B cell (primary cell): ENCODE results near the gene DTNBP1. TPM values are rescaled to one million over a fixed set of nuclear protein-coding genes. Genes with fewer than 3 reads are reported as not detected.
A peak's percentile ranks its signal among the peaks of the same experiment; 100 is the strongest.

ENCODE experiments used
- ATAC-seq: fragments of 200-7000 bp; cut with Tn5 transposase; one replicate; pipeline ENCODE4 v1.10.0; 2021; ENCODE audit warnings: low read depth, mild to moderate bottlenecking, moderate number of reproducible peaks, moderate library complexity
- CTCF ChIA-PET: fragments of 350-600 bp; sonication (Branson Sonifier 250); formaldehyde crosslinking; loops from one replicate; lab custom pipeline; 2021; ENCODE audit warnings: antibody characterized with exemption, inconsistent platforms; lab: Charles Lee
- POLR2A ChIA-PET: fragments of 350-600 bp; sonication (Branson Sonifier 250); formaldehyde crosslinking; loops from one replicate; lab custom pipeline; 2021; ENCODE audit warnings: antibody characterized with exemption; lab: Charles Lee
- DNase-seq: peaks from one replicate; pipeline ENCODE4 v3.0.0; 2013
- H2AFZ ChIP-seq: 2 replicates; pipeline ENCODE4 v1.6.1; 2012; ENCODE audit warnings: mild to moderate bottlenecking, low read depth, low read length; ENCODE audit not compliant: insufficient read depth, poor library complexity, severe bottlenecking
- H3K27ac ChIP-seq, 2 donors: 1 replicate in 1 of 2; 2 replicates in 1 of 2; pipeline ENCODE4 v1.5.1; 2012 to 2013; ENCODE audit warnings: low read length in 2 of 2, mild to moderate bottlenecking in 2 of 2, moderate library complexity in 1 of 2
- H3K27me3 ChIP-seq, 4 experiments: fragments of 200-600 bp in 1 of 4; sonication (generic) in 1 of 4; replicated peaks in 1 of 4; 1 replicate in 2 of 4; 2 replicates in 2 of 4; pipeline versions ENCODE4 v1.6.1 to v1.7.0; 2013 to 2016; ENCODE audit warnings: low read length in 3 of 4, mild to moderate bottlenecking in 2 of 4, mixed read lengths in 1 of 4, moderate library complexity in 1 of 4; ENCODE audit not compliant: insufficient read depth in 4 of 4, control insufficient read depth in 3 of 4; ENCODE audit errors: control extremely low read depth in 1 of 4
- H3K36me3 ChIP-seq, 2 experiments: replicated peaks in 1 of 2; 1 replicate in 1 of 2; 2 replicates in 1 of 2; pipeline versions ENCODE4 v1.6.1 to v1.7.1; 2013; ENCODE audit warnings: low read length in 1 of 2; ENCODE audit not compliant: insufficient read depth in 2 of 2, control insufficient read depth in 1 of 2; ENCODE audit errors: control extremely low read depth in 1 of 2, extremely low read depth in 1 of 2
- H3K4me1 ChIP-seq, 2 donors: fragments of 200-600 bp in 1 of 2; sonication (generic) in 1 of 2; 1 replicate in 1 of 2; 2 replicates in 1 of 2; pipeline versions ENCODE4 v1.5.1 to v1.6.1; 2013 to 2017; ENCODE audit warnings: low read length in 2 of 2; ENCODE audit not compliant: control insufficient read depth in 2 of 2, insufficient read depth in 2 of 2
- H3K4me2 ChIP-seq: replicated peaks from 2 replicates; pipeline ENCODE3; 2012; ENCODE audit warnings: mild to moderate bottlenecking, low read depth, low read length; ENCODE audit not compliant: poor library complexity, severe bottlenecking
- H3K4me3 ChIP-seq, 5 experiments: fragments of 200-600 bp in 1 of 5; sonication (generic) in 1 of 5; 1 replicate in 3 of 5; 2 replicates in 2 of 5; pipeline versions ENCODE4 v1.5.1 to v1.7.0; 2011 to 2016; ENCODE audit warnings: low read length in 4 of 5, mild to moderate bottlenecking in 4 of 5, low read depth in 2 of 5, control low read depth in 1 of 5, moderate library complexity in 1 of 5; ENCODE audit not compliant: insufficient read depth in 1 of 5; ENCODE audit errors: control extremely low read depth in 1 of 5, extremely low read depth in 1 of 5
- H3K79me2 ChIP-seq: fragments of 200-600 bp; sonication (generic); one replicate; pipeline ENCODE4 v1.6.0; 2016; ENCODE audit warnings: low read length; ENCODE audit not compliant: control insufficient read depth, insufficient read depth
- H3K9ac ChIP-seq: fragments of 200-600 bp; sonication (generic); 2 replicates; pipeline ENCODE4 v1.6.1; 2017; ENCODE audit warnings: mild to moderate bottlenecking, low read length, moderate library complexity
- H3K9me3 ChIP-seq, 3 donors: one replicate each; pipeline versions ENCODE4 v1.6.1 to v1.7.1; 2013; ENCODE audit warnings: low read length in 2 of 3; ENCODE audit not compliant: control insufficient read depth in 2 of 3, insufficient read depth in 1 of 3; ENCODE audit errors: control extremely low read depth in 1 of 3
- H4K20me1 ChIP-seq: 2 replicates; pipeline ENCODE4 v1.6.0; 2012; ENCODE audit warnings: mild to moderate bottlenecking, low read length; ENCODE audit not compliant: insufficient read depth, control insufficient read depth, poor library complexity, severe bottlenecking
- H3K27ac Mint-ChIP-seq: one replicate; pipeline ENCODE4 v1.8.0; 2021; ENCODE audit warnings: mixed read lengths
- H3K27me3 Mint-ChIP-seq: one replicate; pipeline ENCODE4 v1.8.0; 2021; ENCODE audit warnings: mixed read lengths
- H3K4me1 Mint-ChIP-seq: one replicate; pipeline ENCODE4 v1.8.0; 2021; ENCODE audit warnings: mixed read lengths
- H3K4me3 Mint-ChIP-seq: one replicate; pipeline ENCODE4 v1.8.0; 2021; ENCODE audit warnings: mixed read lengths
- H3K9me3 Mint-ChIP-seq: one replicate; pipeline ENCODE4 v1.8.0; 2022; ENCODE audit warnings: mixed read lengths; ENCODE audit not compliant: insufficient read depth
- EZH2 ChIP-seq: IDR thresholded peaks from 2 replicates; pipeline ENCODE4 v1.6.1; 2012; ENCODE audit warnings: borderline replicate concordance, low read depth, mild to moderate bottlenecking, moderate library complexity, low read length; ENCODE audit not compliant: insufficient read depth, poor library complexity, severe bottlenecking
- WGBS: methylation state at CpG from one replicate; pipeline ENCODE4 v1.1.5; 2013; ENCODE audit warnings: missing lambda C conversion rate; ENCODE audit not compliant: insufficient coverage; 5-methylcytosine and 5-hydroxymethylcytosine counted together
- intact Hi-C: fragments of 100-400 bp; cut with micrococcal nuclease; formaldehyde crosslinking; loops from one replicate; pipeline ENCODE4 v1.10.0; 2022
- polyA plus RNA-seq: library from polyadenylated mRNA; depleted of rRNA; stranded (reverse); fragments of >200 nt; gene quantifications from 2 replicates; pipeline ENCODE4 v1.2.3, GENCODE V29; 2012
- total RNA-seq, 2 donors: library from RNA; stranded (reverse); fragments of 120-200 nt in 1 of 2; gene quantifications; 1 replicate in 1 of 2; 2 replicates in 1 of 2; pipeline versions ENCODE4 v1.2.3 to v1.2.4, GENCODE V29; 2013 to 2022
- TF ChIP-seq, protein P1 (sequence below): fragments of 200-600 bp; IDR thresholded peaks from one replicate; pipeline ENCODE4 v1.8.0; 2022; ENCODE audit warnings: antibody characterized with exemption, mild to moderate bottlenecking

Gene DTNBP1
- total and polyA plus RNA-seq, 2 donors (not counting 1 experiment from before 2014, with no cell fraction given): 31.4 to 73.0 TPM

DNA sequence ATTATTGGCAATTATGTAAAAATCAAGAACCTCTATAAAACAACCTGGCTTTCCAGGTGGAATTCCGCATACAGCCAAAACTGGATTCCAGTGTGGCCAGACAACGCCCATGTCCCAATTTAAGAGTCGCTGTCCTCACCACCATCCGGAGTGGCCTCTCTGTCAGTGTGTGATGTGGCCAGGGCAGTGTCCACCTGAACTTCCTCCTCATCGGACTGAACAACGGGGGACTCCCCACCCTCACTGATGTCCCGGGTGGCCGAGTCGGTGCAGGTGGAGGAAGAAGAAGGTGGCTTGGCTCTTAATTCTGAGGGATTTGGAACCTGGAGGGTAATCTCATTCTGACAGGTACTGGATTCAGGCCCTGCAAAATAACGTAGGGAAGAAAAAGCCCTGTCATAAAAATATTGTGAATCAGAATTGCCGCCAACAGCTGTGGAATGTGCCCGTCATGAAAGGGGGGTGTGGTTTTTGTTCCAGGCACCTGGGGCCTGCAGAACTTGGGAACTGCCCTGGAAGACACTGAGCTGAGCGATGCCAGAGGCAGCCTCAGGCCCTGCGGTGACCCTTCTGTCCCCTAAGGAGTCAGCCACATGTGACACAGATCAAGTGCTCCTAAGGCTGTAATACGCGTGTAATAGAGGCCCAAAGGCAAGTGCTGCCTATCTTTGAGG is 139.8 kb downstream of the DTNBP1 start:
- peaks cover 5 to 81% of the 10 kb centered on the region in 2 experiments for H3K36me3 ChIP-seq
- no peaks in the 10 kb centered on the region for H3K27me3 ChIP-seq
- POLR2A ChIA-PET: no interaction called here
- CTCF ChIA-PET: interaction anchor here (1.5 kb wide), 1 partner anchor 100 kb away, joined by 5 read pairs; no protein-coding TSS in a partner anchor
- intact Hi-C loops: no loop called here
- no peak overlapping the region for H2AFZ ChIP-seq
- H3K4me2 ChIP-seq: no peak overlapping the region
- DNase-seq: no peak
- H3K4me3 Mint-ChIP-seq: no peak overlapping the region
- peaks cover 15% of the 10 kb centered on the region for H3K4me1 Mint-ChIP-seq
- TF ChIP-seq EZH2: no peak
- TF ChIP-seq, protein P1, sequence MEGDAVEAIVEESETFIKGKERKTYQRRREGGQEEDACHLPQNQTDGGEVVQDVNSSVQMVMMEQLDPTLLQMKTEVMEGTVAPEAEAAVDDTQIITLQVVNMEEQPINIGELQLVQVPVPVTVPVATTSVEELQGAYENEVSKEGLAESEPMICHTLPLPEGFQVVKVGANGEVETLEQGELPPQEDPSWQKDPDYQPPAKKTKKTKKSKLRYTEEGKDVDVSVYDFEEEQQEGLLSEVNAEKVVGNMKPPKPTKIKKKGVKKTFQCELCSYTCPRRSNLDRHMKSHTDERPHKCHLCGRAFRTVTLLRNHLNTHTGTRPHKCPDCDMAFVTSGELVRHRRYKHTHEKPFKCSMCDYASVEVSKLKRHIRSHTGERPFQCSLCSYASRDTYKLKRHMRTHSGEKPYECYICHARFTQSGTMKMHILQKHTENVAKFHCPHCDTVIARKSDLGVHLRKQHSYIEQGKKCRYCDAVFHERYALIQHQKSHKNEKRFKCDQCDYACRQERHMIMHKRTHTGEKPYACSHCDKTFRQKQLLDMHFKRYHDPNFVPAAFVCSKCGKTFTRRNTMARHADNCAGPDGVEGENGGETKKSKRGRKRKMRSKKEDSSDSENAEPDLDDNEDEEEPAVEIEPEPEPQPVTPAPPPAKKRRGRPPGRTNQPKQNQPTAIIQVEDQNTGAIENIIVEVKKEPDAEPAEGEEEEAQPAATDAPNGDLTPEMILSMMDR: no peak
- ATAC-seq: no peak
- H3K4me3 ChIP-seq: no peak overlapping the region
- H3K79me2 ChIP-seq: no peaks in the 10 kb centered on the region
- WGBS: 95% methylated on average over 13 of the region's 16 CpGs
- H3K9ac ChIP-seq: no peak overlapping the region
- H4K20me1 ChIP-seq: no peaks in the 10 kb centered on the region
- H3K9me3 ChIP-seq: peaks cover 0 to 2% (median 0%) of the 10 kb centered on the region in 3 donors
- H3K9me3 Mint-ChIP-seq: no peaks in the 10 kb centered on the region
- H3K27ac ChIP-seq: no peak overlapping the region
- H3K4me1 ChIP-seq: no peaks in the 10 kb centered on the region
- no peaks in the 10 kb centered on the region for H3K27me3 Mint-ChIP-seq
- H3K27ac Mint-ChIP-seq: peak overlapping the region; percentile 10

DNA sequence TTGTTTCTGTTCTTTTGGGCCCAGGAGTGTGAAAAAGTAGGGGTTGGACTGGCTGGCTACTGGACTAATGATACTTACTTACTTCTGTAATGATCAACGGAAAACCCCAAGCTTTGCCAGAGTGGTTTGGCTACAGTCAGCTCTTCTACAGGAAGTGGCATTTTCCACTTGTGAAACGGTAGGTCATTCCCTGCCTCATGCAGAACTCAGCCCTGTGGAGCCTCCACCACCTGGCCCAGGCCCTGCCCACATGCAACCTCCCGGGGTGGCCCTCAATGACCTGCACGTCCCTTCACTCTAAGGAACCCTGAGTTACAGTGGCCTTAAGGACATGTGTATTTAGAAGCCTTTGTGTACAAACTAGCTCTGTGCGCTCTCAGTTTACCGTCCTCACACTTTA is 140.4 kb downstream of the DTNBP1 start:
- Histone ChIP-seq H4K20me1 (no peaks in the 10 kb centered on the region), H3K9ac (no peak overlapping the region), H3K4me1 (no peaks in the 10 kb centered on the region), H3K27me3 (no peaks in the 10 kb centered on the region), H3K36me3 (peaks cover 5 to 83% of the 10 kb centered on the region in 2 experiments), H3K27ac (peak overlapping the region in 1 of 2 donors; percentile 16), H3K79me2 (no peaks in the 10 kb centered on the region), H3K4me2 (no peak overlapping the region), H3K4me3 (no peak overlapping the region), H2AFZ (no peak overlapping the region), H3K9me3 (peaks cover 0 to 4% (median 0%) of the 10 kb centered on the region in 3 donors)
- TF ChIP-seq, protein P1: no peak
- no peak for TF ChIP-seq EZH2
- ATAC-seq (no peak), DNase-seq (no peak)
- H3K27me3 Mint-ChIP-seq: no peaks in the 10 kb centered on the region
- CTCF ChIA-PET: interaction anchor here (1.5 kb wide), 1 partner anchor 101 kb away, joined by 5 read pairs; no protein-coding TSS in a partner anchor
- H3K4me3 Mint-ChIP-seq: no peak overlapping the region
- POLR2A ChIA-PET: no interaction called here
- H3K9me3 Mint-ChIP-seq: no peaks in the 10 kb centered on the region
- H3K27ac Mint-ChIP-seq: peak overlapping the region; percentile 56
- intact Hi-C loops: no loop called here
- WGBS: 47% methylated on average over 3 of the region's 6 CpGs
- peaks cover 15% of the 10 kb centered on the region for H3K4me1 Mint-ChIP-seq
